T-helper 2 cell treated with Interferon-gamma antibody and Interleukin-4, amounts not matched to agents 5 μg/mL and 100 μg/mL, for 36 hours (primary cell): ENCODE results near the gene REEP3.
"Not testable (repeated sequence)": the region's sequence is repeated elsewhere in the genome, so short reads cannot be mapped to it uniquely, and the experiment has no call there.

ENCODE experiments used
- DNase-seq: peaks from one replicate; pipeline ENCODE4 v3.0.0; 2021; ENCODE audit warnings: low spot score
- H3K27ac Mint-ChIP-seq: one replicate; pipeline ENCODE4 v1.8.0; 2021; ENCODE audit warnings: mild to moderate bottlenecking, mixed read lengths
- H3K27me3 Mint-ChIP-seq: one replicate; pipeline ENCODE4 v1.8.0; 2021; ENCODE audit warnings: low read depth, mixed read lengths
- H3K36me3 Mint-ChIP-seq: one replicate; pipeline ENCODE4 v1.8.0; 2021; ENCODE audit warnings: low read depth, mixed read lengths
- H3K4me1 Mint-ChIP-seq: one replicate; pipeline ENCODE4 v1.8.0; 2021; ENCODE audit warnings: low read depth, mixed read lengths
- H3K4me3 Mint-ChIP-seq: one replicate; pipeline ENCODE4 v1.8.0; 2022; ENCODE audit warnings: mild to moderate bottlenecking, moderate library complexity, mixed read lengths
- H3K9me3 Mint-ChIP-seq: one replicate; pipeline ENCODE4 v1.8.0; 2021; ENCODE audit warnings: mixed read lengths

Gene REEP3

GRCh38 chr10:63497321-63497720 lies 23.9 kb upstream of the REEP3 start:
- H3K9me3 Mint-ChIP-seq = no peaks in the 10 kb centered on the region
- peaks cover 2% of the 10 kb centered on the region for H3K4me1 Mint-ChIP-seq
- no peak overlapping the region for H3K4me3 Mint-ChIP-seq
- no peak overlapping the region for H3K27ac Mint-ChIP-seq
- H3K27me3 Mint-ChIP-seq = no peaks in the 10 kb centered on the region
- peaks cover 9% of the 10 kb centered on the region for H3K36me3 Mint-ChIP-seq
- DNase-seq = no peak

GRCh38 chr10:63498665-63499064 lies 22.5 kb upstream of the REEP3 start:
- peaks cover 2% of the 10 kb centered on the region for H3K4me1 Mint-ChIP-seq
- H3K27me3 Mint-ChIP-seq = no peaks in the 10 kb centered on the region
- H3K4me3 Mint-ChIP-seq = no peak overlapping the region
- H3K9me3 Mint-ChIP-seq = no peaks in the 10 kb centered on the region
- H3K27ac Mint-ChIP-seq = no peak overlapping the region
- H3K36me3 Mint-ChIP-seq = peaks cover 9% of the 10 kb centered on the region
- no peak for DNase-seq

- not testable (repeated sequence) for H3K27ac Mint-ChIP-seq, H3K9me3 Mint-ChIP-seq, H3K4me1 Mint-ChIP-seq, H3K36me3 Mint-ChIP-seq, DNase-seq, H3K27me3 Mint-ChIP-seq, H3K4me3 Mint-ChIP-seq
Measured at GRCh38 chr10:63500551-63500950, 20.6 kb upstream of the REEP3 start.

- H3K4me3 Mint-ChIP-seq = no peak overlapping the region
- H3K27ac Mint-ChIP-seq = no peak overlapping the region
- no peak for DNase-seq
- no peaks in the 10 kb centered on the region for H3K9me3 Mint-ChIP-seq
- H3K4me1 Mint-ChIP-seq = peaks cover 2% of the 10 kb centered on the region
- peaks cover 7% of the 10 kb centered on the region for H3K36me3 Mint-ChIP-seq
- H3K27me3 Mint-ChIP-seq = no peaks in the 10 kb centered on the region
Measured at GRCh38 chr10:63501954-63502353, 19.2 kb upstream of the REEP3 start.

- Mint-ChIP-seq H3K4me3 (no peak overlapping the region), H3K4me1 (peaks cover 2% of the 10 kb centered on the region), H3K36me3 (peaks cover 7% of the 10 kb centered on the region), H3K27me3 (no peaks in the 10 kb centered on the region), H3K9me3 (no peaks in the 10 kb centered on the region), H3K27ac (no peak overlapping the region)
- DNase-seq = no peak
Measured at GRCh38 chr10:63502832-63503231, 18.4 kb upstream of the REEP3 start.

GRCh38 chr10:63503395-63503794 lies 17.8 kb upstream of the REEP3 start:
- Mint-ChIP-seq H3K27me3 (no peaks in the 10 kb centered on the region), H3K4me1 (peaks cover 2% of the 10 kb centered on the region), H3K36me3 (peaks cover 7% of the 10 kb centered on the region), H3K4me3 (no peak overlapping the region), H3K9me3 (peaks cover 3% of the 10 kb centered on the region), H3K27ac (no peak overlapping the region)
- no peak for DNase-seq

GRCh38 chr10:63504145-63504881 lies 16.9 kb upstream of the REEP3 start:
- peaks cover 8% of the 10 kb centered on the region for H3K9me3 Mint-ChIP-seq
- H3K27ac Mint-ChIP-seq = no peak overlapping the region
- no peak for DNase-seq
- peaks cover 4% of the 10 kb centered on the region for H3K4me1 Mint-ChIP-seq
- H3K27me3 Mint-ChIP-seq = no peaks in the 10 kb centered on the region
- peaks cover 5% of the 10 kb centered on the region for H3K36me3 Mint-ChIP-seq
- no peak overlapping the region for H3K4me3 Mint-ChIP-seq

GRCh38 chr10:63505562-63505961 lies 15.6 kb upstream of the REEP3 start:
- peaks cover 9% of the 10 kb centered on the region for H3K4me1 Mint-ChIP-seq
- no peak overlapping the region for H3K4me3 Mint-ChIP-seq
- peaks cover 8% of the 10 kb centered on the region for H3K9me3 Mint-ChIP-seq
- H3K36me3 Mint-ChIP-seq = peaks cover 2% of the 10 kb centered on the region
- no peak overlapping the region for H3K27ac Mint-ChIP-seq
- DNase-seq = no peak
- H3K27me3 Mint-ChIP-seq = no peaks in the 10 kb centered on the region

- Mint-ChIP-seq H3K36me3 (peaks cover 1% of the 10 kb centered on the region), H3K9me3 (peaks cover 8% of the 10 kb centered on the region), H3K27me3 (no peaks in the 10 kb centered on the region), H3K4me1 (peaks cover 9% of the 10 kb centered on the region), H3K27ac (no peak overlapping the region), H3K4me3 (no peak overlapping the region)
- DNase-seq = no peak
Measured at GRCh38 chr10:63506554-63506953, 14.6 kb upstream of the REEP3 start.

GRCh38 chr10:63515002-63515763 lies 6.0 kb upstream of the REEP3 start:
- H3K9me3 Mint-ChIP-seq = peaks cover 13% of the 10 kb centered on the region
- DNase-seq = peak; percentile 63
- peaks cover 42% of the 10 kb centered on the region for H3K4me1 Mint-ChIP-seq
- H3K36me3 Mint-ChIP-seq = peaks cover 23% of the 10 kb centered on the region
- H3K27me3 Mint-ChIP-seq = peaks cover 3% of the 10 kb centered on the region
- H3K27ac Mint-ChIP-seq = peak overlapping the region; percentile 65
- peak overlapping the region; percentile 64 for H3K4me3 Mint-ChIP-seq

- H3K9me3 Mint-ChIP-seq = peaks cover 13% of the 10 kb centered on the region
- DNase-seq = no peak
- peaks cover 23% of the 10 kb centered on the region for H3K36me3 Mint-ChIP-seq
- no peak overlapping the region for H3K4me3 Mint-ChIP-seq
- no peak overlapping the region for H3K27ac Mint-ChIP-seq
- H3K4me1 Mint-ChIP-seq = peaks cover 45% of the 10 kb centered on the region
- peaks cover 3% of the 10 kb centered on the region for H3K27me3 Mint-ChIP-seq
Measured at GRCh38 chr10:63516207-63516606, 5.0 kb upstream of the REEP3 start.

GRCh38 chr10:63518690-63519288 lies 2.4 kb upstream of the REEP3 start:
- peak overlapping the region; percentile 22 for H3K4me3 Mint-ChIP-seq

GRCh38 chr10:63521416-63522276 lies 445 bp downstream of the REEP3 start:
- no peaks in the 10 kb centered on the region for H3K9me3 Mint-ChIP-seq
- peaks cover 19% of the 10 kb centered on the region for H3K36me3 Mint-ChIP-seq
- H3K27me3 Mint-ChIP-seq = peaks cover 3% of the 10 kb centered on the region
- H3K4me3 Mint-ChIP-seq = peak overlapping the region; percentile 76
- DNase-seq = peak; percentile 45
- peak overlapping the region; percentile 81 for H3K27ac Mint-ChIP-seq
- H3K4me1 Mint-ChIP-seq = peaks cover 53% of the 10 kb centered on the region

More at GRCh38 chr10:63518690-63519288, 2.4 kb upstream of the REEP3 start:
- H3K4me1 Mint-ChIP-seq = peaks cover 61% of the 10 kb centered on the region
- H3K27me3 Mint-ChIP-seq = peaks cover 3% of the 10 kb centered on the region
- peak overlapping the region; percentile 58 for H3K27ac Mint-ChIP-seq
- H3K36me3 Mint-ChIP-seq = peaks cover 19% of the 10 kb centered on the region
- H3K9me3 Mint-ChIP-seq = peaks cover 6% of the 10 kb centered on the region
- no peak for DNase-seq
